Cardiac muscle cell (in vitro differentiated cells and primary cell): ENCODE results near the gene ATP8B1. TPM values are rescaled to one million over a fixed set of nuclear protein-coding genes. Genes with fewer than 3 reads are reported as not detected.
A peak's percentile ranks its signal among the peaks of the same experiment; 100 is the strongest.

Experiments
- DNase-seq, 2 donors: peaks; one replicate each; pipeline versions ENCODE4 v3.0.0 to v3.0.0-alpha.2; 2010 to 2017; ENCODE audit warnings: low read depth in 1 of 2, low spot score in 1 of 2
- H3K27ac ChIP-seq: fragments of 200-600 bp; sonication (generic); 2 replicates; pipeline ENCODE4 v1.5.1; 2016
- H3K27me3 ChIP-seq: fragments of 200-600 bp; sonication (generic); 2 replicates; pipeline ENCODE4 v1.6.0; 2016; ENCODE audit warnings: control low read depth
- H3K36me3 ChIP-seq: fragments of 200-600 bp; sonication (generic); 2 replicates; pipeline ENCODE4 v1.5.1; 2016; ENCODE audit warnings: control low read depth
- H3K4me1 ChIP-seq: fragments of 200-600 bp; sonication (generic); 2 replicates; pipeline ENCODE4 v1.8.1; 2017; ENCODE audit warnings: low read depth, mild to moderate bottlenecking, mixed run types
- H3K4me3 ChIP-seq: fragments of 200-600 bp; sonication (generic); 2 replicates; pipeline ENCODE4 v1.5.1; 2016; ENCODE audit warnings: mild to moderate bottlenecking
- H3K9me3 ChIP-seq: fragments of 200-600 bp; sonication (generic); 2 replicates; pipeline ENCODE4 v1.5.1; 2017; ENCODE audit warnings: low read depth, mild to moderate bottlenecking, control low read depth
- polyA plus RNA-seq: library from polyadenylated mRNA; unstranded; fragments of >200 nt; fragmentation: Nextera tagmentation; extraction: Ambion mirVana; gene quantifications from 2 replicates; pipeline ENCODE4 v1.2.1, GENCODE V29; 2016
- total RNA-seq: library from RNA; depleted of rRNA; stranded (reverse); fragments of >200 nt; gene quantifications from 2 replicates; pipeline ENCODE4 v1.2.3, GENCODE V29; 2016
- TF ChIP-seq, protein P1 (sequence below): IDR thresholded peaks from 2 replicates; pipeline ENCODE4 v1.5.1; 2012; ENCODE audit warnings: low read depth, mild to moderate bottlenecking, low read length

The ATP8B1 gene
- total and polyA plus RNA-seq, 2 experiments from 2014 or later: 0.17 to 0.21 TPM

DNA sequence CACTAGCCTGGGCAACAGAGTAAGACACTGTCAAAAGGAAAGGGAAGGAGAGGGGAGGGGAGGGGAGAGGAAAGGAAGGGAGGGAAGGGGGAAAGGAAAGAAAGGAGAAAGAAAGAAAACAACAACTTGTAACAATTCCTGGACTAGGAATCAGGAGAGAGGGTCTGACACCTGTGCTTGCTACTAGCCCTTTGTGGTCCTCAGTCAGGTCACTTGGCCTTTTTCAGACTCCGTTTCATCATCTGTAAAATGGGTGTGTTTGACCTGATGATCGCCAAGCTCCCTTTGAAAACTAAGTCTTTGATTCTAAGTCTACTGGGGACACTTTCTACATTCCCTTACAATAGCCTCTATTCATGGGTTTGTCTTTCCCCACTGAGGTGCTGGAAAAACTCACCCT, 11.4 kb upstream of the ATP8B1 start:
- no peaks in the 10 kb centered on the region for H3K36me3 ChIP-seq
- no peak overlapping the region for H3K27ac ChIP-seq
- H3K4me3 ChIP-seq: no peak overlapping the region
- H3K4me1 ChIP-seq: peaks cover 1% of the 10 kb centered on the region
- H3K27me3 ChIP-seq: no peaks in the 10 kb centered on the region
- DNase-seq: no peak
- TF ChIP-seq, protein P1, sequence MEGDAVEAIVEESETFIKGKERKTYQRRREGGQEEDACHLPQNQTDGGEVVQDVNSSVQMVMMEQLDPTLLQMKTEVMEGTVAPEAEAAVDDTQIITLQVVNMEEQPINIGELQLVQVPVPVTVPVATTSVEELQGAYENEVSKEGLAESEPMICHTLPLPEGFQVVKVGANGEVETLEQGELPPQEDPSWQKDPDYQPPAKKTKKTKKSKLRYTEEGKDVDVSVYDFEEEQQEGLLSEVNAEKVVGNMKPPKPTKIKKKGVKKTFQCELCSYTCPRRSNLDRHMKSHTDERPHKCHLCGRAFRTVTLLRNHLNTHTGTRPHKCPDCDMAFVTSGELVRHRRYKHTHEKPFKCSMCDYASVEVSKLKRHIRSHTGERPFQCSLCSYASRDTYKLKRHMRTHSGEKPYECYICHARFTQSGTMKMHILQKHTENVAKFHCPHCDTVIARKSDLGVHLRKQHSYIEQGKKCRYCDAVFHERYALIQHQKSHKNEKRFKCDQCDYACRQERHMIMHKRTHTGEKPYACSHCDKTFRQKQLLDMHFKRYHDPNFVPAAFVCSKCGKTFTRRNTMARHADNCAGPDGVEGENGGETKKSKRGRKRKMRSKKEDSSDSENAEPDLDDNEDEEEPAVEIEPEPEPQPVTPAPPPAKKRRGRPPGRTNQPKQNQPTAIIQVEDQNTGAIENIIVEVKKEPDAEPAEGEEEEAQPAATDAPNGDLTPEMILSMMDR: no peak
- no peaks in the 10 kb centered on the region for H3K9me3 ChIP-seq

DNA sequence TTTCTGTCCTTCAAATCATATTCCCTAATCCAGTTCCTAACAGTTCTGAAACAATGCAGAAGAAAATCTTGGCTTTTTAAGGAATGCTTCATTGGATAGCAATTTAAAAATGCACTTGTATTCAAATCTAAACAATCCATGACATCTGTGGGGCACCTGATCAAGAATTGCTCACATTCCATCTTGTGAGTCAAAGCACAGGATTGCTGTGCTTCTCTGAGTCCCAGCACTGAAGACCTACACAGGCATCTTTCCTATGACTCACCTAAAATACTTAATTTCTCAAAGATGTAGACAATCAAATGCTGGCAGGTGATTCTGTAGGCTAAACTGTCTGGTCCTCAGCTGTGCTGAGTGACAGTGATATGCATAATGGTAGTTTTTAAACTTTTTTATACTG, 10.1 kb upstream of the ATP8B1 start:
- H3K4me1 ChIP-seq: peaks cover 6% of the 10 kb centered on the region
- H3K27me3 ChIP-seq: no peaks in the 10 kb centered on the region
- no peaks in the 10 kb centered on the region for H3K36me3 ChIP-seq
- no peak overlapping the region for H3K27ac ChIP-seq
- DNase-seq: peak in 1 of 2 donors; percentile 75
- no peaks in the 10 kb centered on the region for H3K9me3 ChIP-seq
- H3K4me3 ChIP-seq: no peak overlapping the region
- TF ChIP-seq, protein P1: no peak

DNA sequence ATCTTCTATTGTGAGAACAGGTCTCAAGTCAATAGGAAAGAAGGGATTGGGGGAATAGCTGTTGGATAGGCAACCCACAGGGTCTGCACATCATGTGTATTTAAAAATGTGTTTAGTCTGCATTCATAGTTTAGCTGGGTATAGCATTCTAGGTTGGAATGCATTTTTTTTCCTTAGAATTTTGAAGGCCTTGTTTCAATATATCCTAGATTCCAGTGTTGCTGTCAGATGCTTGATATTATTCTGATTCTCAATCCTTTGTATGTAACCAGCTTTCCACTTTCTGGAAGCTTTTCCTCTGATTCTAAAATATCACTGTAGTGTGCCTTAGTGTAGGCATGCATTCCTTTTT, 9.0 kb upstream of the ATP8B1 start:
- no peak overlapping the region for H3K27ac ChIP-seq
- no peaks in the 10 kb centered on the region for H3K9me3 ChIP-seq
- no peak overlapping the region for H3K4me3 ChIP-seq
- peaks cover 8% of the 10 kb centered on the region for H3K27me3 ChIP-seq
- DNase-seq: no peak
- TF ChIP-seq, protein P1: no peak
- no peaks in the 10 kb centered on the region for H3K36me3 ChIP-seq
- H3K4me1 ChIP-seq: peaks cover 6% of the 10 kb centered on the region

DNA sequence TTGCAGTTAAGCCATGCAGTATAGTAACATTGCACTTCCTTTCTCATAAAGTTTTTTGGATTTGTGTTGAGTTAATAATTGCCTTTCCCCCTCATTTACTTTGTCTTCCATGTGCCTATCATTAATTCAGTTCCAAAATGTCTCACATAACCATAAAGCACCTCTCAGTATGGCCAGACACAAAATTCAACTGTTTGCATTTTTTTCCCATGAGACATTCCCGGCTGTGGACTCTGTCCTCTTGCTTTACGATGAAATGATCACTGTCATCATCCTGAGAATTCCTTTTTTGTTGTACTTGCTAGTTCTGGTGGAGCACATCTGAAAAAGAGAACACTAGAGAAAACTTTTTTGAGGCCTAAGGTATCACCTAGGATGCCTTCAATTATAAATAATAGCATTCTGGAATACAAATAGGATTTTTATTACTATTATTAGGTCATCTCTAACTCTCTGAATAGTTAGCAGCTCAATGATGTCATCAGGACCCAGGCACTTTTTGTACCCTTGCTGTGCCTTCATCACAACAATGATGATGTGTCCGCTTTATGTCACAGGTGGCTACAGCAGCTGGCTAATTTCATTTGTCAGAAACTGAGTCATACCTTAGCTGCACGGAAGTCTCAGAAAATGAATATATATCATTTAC, 8.5 kb upstream of the ATP8B1 start:
- Histone ChIP-seq H3K4me3 (no peak overlapping the region), H3K36me3 (no peaks in the 10 kb centered on the region), H3K27me3 (peaks cover 12% of the 10 kb centered on the region), H3K27ac (no peak overlapping the region), H3K9me3 (no peaks in the 10 kb centered on the region), H3K4me1 (peaks cover 6% of the 10 kb centered on the region)
- no peak for DNase-seq
- TF ChIP-seq, protein P1: no peak

DNA sequence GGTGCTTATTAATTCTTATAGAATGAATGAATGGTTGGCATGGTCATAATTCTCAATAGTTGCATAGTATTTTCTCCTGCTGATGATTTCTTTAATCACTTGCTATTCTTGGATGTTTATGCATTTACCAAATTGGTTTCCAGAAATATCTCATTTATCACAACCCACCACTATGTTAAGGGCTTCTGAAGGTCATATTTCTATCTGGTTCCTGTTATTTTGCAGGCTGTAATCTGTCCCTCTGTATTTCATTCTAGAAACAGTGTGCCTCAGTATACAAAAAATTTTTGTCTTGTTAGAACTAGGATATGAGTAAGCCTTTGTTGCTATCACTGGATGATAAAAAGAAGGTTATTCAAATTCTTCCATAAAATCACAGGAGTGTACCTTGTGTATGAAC, 6.1 kb upstream of the ATP8B1 start:
- TF ChIP-seq, protein P1: no peak

More for the DNA sequence above, 6.1 kb upstream of the ATP8B1 start:
- H3K4me1 ChIP-seq: peaks cover 6% of the 10 kb centered on the region
- peaks cover 35% of the 10 kb centered on the region for H3K27me3 ChIP-seq
- H3K9me3 ChIP-seq: no peaks in the 10 kb centered on the region
- no peak overlapping the region for H3K4me3 ChIP-seq
- H3K27ac ChIP-seq: no peak overlapping the region
- DNase-seq: no peak
- no peaks in the 10 kb centered on the region for H3K36me3 ChIP-seq
